Transverse colon (tissue), 4 donors: Measurements from ENCODE around the gene MAST4.

Source experiments
- CTCF ChIP-seq, 5 experiments: fragments of 200-600 bp in 3 of 5; fragments of 450-650 bp in 2 of 5; sonication (generic) in 3 of 5; IDR thresholded peaks; 1 replicate in 2 of 5; 2 replicates in 3 of 5; pipeline ENCODE4 v1.5.1; 2016 to 2017; ENCODE audit warnings: antibody characterized with exemption in 5 of 5, inconsistent platforms in 3 of 5, mild to moderate bottlenecking in 2 of 5, moderate library complexity in 1 of 5
- EP300 ChIP-seq: sonication (generic); formaldehyde crosslinking; IDR thresholded peaks from one replicate; pipeline ENCODE4 v1.6.1; 2017; ENCODE audit warnings: antibody characterized with exemption, low read depth
- POLR2A ChIP-seq: fragments of 450-650 bp; IDR thresholded peaks from one replicate; pipeline ENCODE4 v1.6.1; 2016; ENCODE audit warnings: antibody characterized with exemption, mild to moderate bottlenecking, moderate library complexity
- POLR2AphosphoS5 ChIP-seq, 3 donors: sonication (generic); formaldehyde crosslinking; IDR thresholded peaks; one replicate each; pipeline ENCODE4 v1.6.1; 2016; ENCODE audit warnings: antibody characterized with exemption in 3 of 3

- TF ChIP-seq POLR2AphosphoS5 (IDR thresholded peaks at IDR 0.05) = no peak
- no peak for TF ChIP-seq CTCF (IDR thresholded peaks at IDR 0.05)
- TF ChIP-seq EP300 = no peak
- TF ChIP-seq POLR2A = no peak
Observed at GRCh38 chr5:67124556-67124955, 528.4 kb downstream of the MAST4 start.
